Lower lobe of right lung (tissue), 2 donors: ENCODE measurements around the gene CHMP4A. TPM values are rescaled to one million over a fixed set of nuclear protein-coding genes. Genes with fewer than 3 reads are reported as not detected.

ENCODE experiments used
- ATAC-seq, 2 donors: fragments of 200-7000 bp; cut with Tn5 transposase; one replicate each; pipeline ENCODE4 v1.9.1; 2020 to 2022; ENCODE audit warnings: mild to moderate bottlenecking in 2 of 2, moderate library complexity in 2 of 2
- DNase-seq: peaks from one replicate; pipeline ENCODE4 v3.0.0-alpha.2; 2020
- H3K27ac ChIP-seq: fragments of 200-600 bp; one replicate; pipeline ENCODE4 v1.8.0; 2022
- H3K27me3 ChIP-seq: fragments of 200-600 bp; one replicate; pipeline ENCODE4 v1.8.0; 2022; ENCODE audit warnings: low read depth
- H3K36me3 ChIP-seq: fragments of 200-600 bp; one replicate; pipeline ENCODE4 v1.8.0; 2022; ENCODE audit warnings: mild to moderate bottlenecking
- H3K4me1 ChIP-seq: fragments of 200-600 bp; one replicate; pipeline ENCODE4 v1.8.0; 2022
- H3K4me3 ChIP-seq: fragments of 200-600 bp; one replicate; pipeline ENCODE4 v1.8.0; 2022; ENCODE audit warnings: mild to moderate bottlenecking
- H3K9me3 ChIP-seq: fragments of 200-600 bp; one replicate; pipeline ENCODE4 v1.8.0; 2022
- intact Hi-C: fragments of 100-400 bp; cut with DNase I; formaldehyde crosslinking; loops from one replicate; pipeline ENCODE4 v1.11.0; 2022
- total RNA-seq: library from RNA; stranded (reverse); fragmentation: NEBNext Ultra II Directional; extraction: Animal tissue kit (Norgen Biotek cat#: 25700); gene quantifications from one replicate; pipeline ENCODE4 v1.2.1, GENCODE V29; 2021
- TF ChIP-seq, protein P1 (sequence below): fragments of 200-600 bp; IDR thresholded peaks from one replicate; pipeline ENCODE4 v1.8.0; 2022; ENCODE audit warnings: antibody characterized with exemption, mild to moderate bottlenecking
- donor health status: DM: no; HTN: yes; CAD: no; lungs with severe emphysema.

Gene CHMP4A
- total RNA-seq, 1 donor from 2014 or later, result 41.9 TPM

DNA sequence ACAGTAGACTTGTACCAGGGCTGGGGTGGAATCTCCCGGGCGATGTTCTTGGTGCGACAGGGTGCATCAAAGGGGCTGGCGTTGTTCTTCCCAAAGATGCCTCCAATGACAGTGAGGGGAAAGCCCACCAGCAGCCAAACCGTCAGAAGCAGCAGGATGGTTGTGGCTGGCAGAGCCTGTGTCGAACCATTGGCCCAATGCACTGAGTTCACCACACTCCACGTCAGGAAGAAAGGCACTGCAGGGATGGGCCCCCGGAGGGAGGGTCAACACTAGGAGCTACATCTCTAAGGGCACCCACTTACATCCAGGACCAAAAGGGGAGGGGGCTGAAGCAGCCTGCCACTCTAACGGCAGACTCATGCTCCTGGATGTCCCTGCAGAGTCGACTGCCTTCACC, 22.9 kb downstream of the CHMP4A start:
- ATAC-seq (no peak), DNase-seq (no peak)
- Histone ChIP-seq H3K9me3 (no peaks in the 10 kb centered on the region), H3K4me1 (peaks cover 30% of the 10 kb centered on the region), H3K27ac (no peak overlapping the region), H3K36me3 (peaks cover 48% of the 10 kb centered on the region), H3K27me3 (no peaks in the 10 kb centered on the region), H3K4me3 (no peak overlapping the region)
- TF ChIP-seq, protein P1, sequence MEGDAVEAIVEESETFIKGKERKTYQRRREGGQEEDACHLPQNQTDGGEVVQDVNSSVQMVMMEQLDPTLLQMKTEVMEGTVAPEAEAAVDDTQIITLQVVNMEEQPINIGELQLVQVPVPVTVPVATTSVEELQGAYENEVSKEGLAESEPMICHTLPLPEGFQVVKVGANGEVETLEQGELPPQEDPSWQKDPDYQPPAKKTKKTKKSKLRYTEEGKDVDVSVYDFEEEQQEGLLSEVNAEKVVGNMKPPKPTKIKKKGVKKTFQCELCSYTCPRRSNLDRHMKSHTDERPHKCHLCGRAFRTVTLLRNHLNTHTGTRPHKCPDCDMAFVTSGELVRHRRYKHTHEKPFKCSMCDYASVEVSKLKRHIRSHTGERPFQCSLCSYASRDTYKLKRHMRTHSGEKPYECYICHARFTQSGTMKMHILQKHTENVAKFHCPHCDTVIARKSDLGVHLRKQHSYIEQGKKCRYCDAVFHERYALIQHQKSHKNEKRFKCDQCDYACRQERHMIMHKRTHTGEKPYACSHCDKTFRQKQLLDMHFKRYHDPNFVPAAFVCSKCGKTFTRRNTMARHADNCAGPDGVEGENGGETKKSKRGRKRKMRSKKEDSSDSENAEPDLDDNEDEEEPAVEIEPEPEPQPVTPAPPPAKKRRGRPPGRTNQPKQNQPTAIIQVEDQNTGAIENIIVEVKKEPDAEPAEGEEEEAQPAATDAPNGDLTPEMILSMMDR, result no peak
- intact Hi-C loops, result no loop called here

DNA sequence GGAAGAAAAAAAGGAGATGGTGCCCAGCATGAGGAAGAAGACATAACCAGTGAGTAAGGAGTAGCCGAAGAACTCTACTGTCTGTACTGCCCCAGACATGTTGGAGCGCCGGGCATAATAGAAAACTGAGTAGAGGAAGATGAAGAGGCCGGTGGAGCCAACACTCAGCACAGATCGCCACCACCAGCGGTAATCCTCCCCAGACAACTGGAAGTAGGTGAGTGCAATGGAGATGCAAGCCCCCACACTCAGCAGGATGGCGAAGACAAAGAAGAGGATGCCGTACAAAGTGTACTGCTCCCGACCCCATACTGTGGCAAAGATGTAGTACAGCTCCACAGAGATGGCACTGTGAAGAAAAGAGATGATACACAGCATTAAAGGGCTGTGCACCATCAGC, 23.8 kb downstream of the CHMP4A start:
- intact Hi-C loops, result no loop called here
- Histone ChIP-seq H3K27me3 (no peaks in the 10 kb centered on the region), H3K36me3 (peaks cover 57% of the 10 kb centered on the region), H3K27ac (no peak overlapping the region), H3K4me3 (no peak overlapping the region), H3K4me1 (peaks cover 25% of the 10 kb centered on the region), H3K9me3 (no peaks in the 10 kb centered on the region)
- no peak for ATAC-seq
- TF ChIP-seq, protein P1, result no peak
- DNase-seq, result no peak

DNA sequence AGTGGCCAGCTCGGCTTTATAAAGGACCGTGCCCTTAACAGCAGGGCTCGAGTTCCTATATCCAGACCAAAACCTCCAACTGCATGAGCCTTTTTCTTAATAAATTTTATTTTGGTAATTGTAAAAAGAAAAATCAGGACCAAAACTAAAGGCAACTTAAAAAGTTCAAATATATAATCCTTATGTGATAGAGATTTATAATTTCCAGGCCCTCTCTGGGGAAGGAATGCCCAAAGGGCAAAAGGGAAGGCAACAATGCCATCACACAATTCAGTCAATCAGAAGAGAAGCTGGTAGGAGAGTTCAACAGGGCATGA, 24.3 kb downstream of the CHMP4A start:
- DNase-seq (no peak), ATAC-seq (no peak)
- Histone ChIP-seq H3K4me3 (peak overlapping the region; percentile 80), H3K4me1 (peaks cover 21% of the 10 kb centered on the region), H3K27me3 (no peaks in the 10 kb centered on the region), H3K9me3 (no peaks in the 10 kb centered on the region), H3K36me3 (peaks cover 62% of the 10 kb centered on the region), H3K27ac (peak overlapping the region; percentile 70)
- TF ChIP-seq, protein P1, result no peak
- intact Hi-C loops, result no loop called here

DNA sequence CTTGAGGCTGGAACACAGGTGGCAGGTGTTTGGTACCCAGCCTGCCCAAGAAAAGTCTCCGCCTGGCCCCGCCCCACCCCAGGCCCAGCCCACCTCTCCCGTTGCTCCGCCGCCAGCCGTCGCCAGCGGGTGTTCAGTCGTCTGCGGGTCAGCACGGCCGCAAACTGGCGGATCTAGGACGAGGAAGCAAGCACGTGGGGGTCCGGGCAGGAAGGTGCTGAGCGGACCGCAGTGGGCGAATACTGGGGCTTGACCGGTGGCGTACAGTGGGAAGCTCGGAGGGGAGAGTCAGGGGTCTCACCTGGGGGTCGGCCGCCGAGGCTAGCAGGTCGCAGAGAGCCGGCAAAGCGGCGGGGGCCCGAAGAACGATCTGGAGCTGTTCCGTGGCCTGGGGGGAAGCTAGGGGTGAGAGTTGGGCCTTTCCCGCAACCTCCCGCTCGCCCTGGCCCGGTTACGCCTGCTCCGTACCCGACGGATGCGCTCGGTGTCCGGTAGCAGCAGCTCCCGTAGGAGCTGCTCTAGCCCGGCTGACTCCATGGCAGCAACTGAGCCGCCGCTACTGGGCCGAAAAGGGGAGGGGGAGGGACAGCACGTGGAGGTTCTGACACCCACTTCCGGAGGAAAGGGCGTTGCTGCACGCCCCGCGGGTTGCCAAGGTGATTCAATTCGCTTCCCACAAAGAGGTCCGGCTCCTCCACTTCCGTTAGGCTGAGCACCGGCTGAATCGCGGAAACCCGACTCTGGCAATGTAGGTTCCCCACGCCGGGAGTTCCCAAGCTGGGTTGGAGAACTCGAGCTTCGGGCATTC, 24.8 kb downstream of the CHMP4A start, which contains the start of gene IPO4:
Gene IPO4, minus strand, starts transcription at position 566 of the 808 bp plus-strand sequence. Its CDS starts 29 bp downstream, at position 537.
- H3K9me3 ChIP-seq, result no peaks in the 10 kb centered on the region
- peaks cover 20% of the 10 kb centered on the region for H3K4me1 ChIP-seq
- peak; percentile 94 for DNase-seq
- H3K36me3 ChIP-seq, result peaks cover 68% of the 10 kb centered on the region
- H3K27ac ChIP-seq, result peak within 1 kb of the TSS; percentile 70
- no peaks in the 10 kb centered on the region for H3K27me3 ChIP-seq
- intact Hi-C loops, result no loop called here
- H3K4me3 ChIP-seq, result peak within 1 kb of the TSS; percentile 80
- ATAC-seq, result peak; percentile 97
- TF ChIP-seq, protein P1, result no peak

DNA sequence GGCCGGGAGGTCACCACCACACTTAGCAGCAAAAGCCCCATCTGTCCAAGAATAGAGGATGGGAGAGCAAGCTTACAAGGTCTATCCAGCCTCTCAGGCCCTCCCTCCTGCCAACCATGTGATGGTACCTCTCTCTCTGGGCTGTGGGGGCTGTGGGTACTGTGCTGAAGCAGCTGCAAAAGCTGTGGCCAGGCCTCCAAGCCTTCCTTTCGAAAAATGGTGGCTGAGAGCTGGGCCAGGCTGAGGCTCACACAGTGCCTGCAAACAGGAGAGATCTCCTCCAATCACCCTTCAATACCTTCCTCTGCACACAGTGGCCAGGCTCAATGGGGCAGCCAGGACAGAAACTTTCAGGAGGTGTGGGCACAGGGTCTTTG, 25.8 kb downstream of the CHMP4A start:
- H3K27me3 ChIP-seq, result no peaks in the 10 kb centered on the region
- peaks cover 70% of the 10 kb centered on the region for H3K36me3 ChIP-seq
- intact Hi-C loops, result no loop called here
- ATAC-seq (no peak), DNase-seq (no peak)
- H3K27ac ChIP-seq, result peak overlapping the region; percentile 70
- peaks cover 20% of the 10 kb centered on the region for H3K4me1 ChIP-seq
- H3K4me3 ChIP-seq, result peak overlapping the region; percentile 80
- TF ChIP-seq, protein P1, result no peak
- H3K9me3 ChIP-seq, result no peaks in the 10 kb centered on the region
